CMK (cell line): ENCODE measurements around the gene TCP11L1.
"Not testable (repeated sequence)": the region's sequence is repeated elsewhere in the genome, so short reads cannot be mapped to it uniquely, and the experiment has no call there.

ENCODE experiments used
- DNase-seq: peaks from one replicate; pipeline ENCODE4 v3.0.0-alpha.2; 2010; ENCODE audit warnings: low read depth

Gene TCP11L1

GRCh38 chr11:33033493-33033892 is 5.9 kb upstream of the TCP11L1 start:
- DNase-seq: no peak

DNA sequence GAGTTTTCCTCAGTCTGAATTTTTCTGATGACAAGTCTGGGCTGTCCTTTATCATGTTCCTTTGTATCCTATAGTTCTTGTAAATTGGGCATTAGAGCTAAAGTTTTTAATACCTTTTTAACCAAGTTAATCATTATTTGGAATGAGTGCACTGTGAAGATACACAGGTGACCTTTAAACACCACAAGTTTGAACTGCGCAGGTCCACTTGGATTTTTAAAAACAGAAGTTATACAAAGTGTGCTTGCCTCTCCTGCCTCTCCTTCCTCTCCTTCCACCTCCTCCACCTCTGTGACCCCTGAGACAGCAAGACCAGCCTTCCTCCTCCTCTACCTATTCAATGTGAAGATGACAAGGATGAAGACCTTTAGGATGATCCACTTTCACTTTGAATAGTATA is 4.4 kb upstream of the TCP11L1 start:
- DNase-seq: no peak

DNA sequence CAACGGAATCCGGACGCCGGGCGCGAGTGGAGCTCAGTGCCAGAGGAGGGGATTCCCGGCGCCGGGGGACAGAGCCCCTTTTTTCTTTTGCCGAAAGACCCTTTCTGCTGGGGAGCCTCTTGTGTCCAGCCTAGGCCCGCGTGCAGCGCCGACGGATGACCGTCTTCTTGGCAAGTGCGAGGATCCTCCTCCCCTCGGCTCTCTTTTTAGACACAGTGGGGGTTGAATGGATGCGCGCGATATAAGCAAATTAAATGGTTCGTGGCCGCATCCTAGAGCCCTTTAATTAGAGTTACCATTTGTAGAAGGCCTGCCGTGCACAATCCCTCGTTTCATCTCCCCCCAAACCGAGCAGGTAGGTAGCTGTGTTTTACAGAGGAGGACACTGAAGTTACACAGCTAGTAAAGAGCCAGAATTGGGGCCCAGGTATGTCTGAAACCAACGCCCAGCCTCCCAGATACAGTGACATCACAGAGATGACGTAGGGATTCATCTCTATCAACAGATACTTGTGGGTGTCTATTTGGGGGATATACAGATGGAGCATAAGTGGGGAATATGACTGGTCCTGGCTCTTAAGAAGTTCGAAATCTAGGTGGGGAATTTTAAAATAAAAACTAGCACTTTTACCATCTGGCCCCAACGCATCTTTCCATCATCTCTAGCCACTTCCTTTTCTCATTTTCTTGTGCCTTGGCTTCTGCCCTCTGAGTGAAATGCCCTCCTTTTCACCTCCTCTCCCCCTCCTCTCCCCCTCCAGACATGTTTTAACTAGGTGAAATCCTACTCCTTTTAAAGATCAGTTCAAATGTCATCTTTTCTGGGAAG is 875 bp downstream of the TCP11L1 start:
- DNase-seq: no peak

GRCh38 chr11:33040862-33041453 is 1.6 kb downstream of the TCP11L1 start:
- no peak for DNase-seq

DNA sequence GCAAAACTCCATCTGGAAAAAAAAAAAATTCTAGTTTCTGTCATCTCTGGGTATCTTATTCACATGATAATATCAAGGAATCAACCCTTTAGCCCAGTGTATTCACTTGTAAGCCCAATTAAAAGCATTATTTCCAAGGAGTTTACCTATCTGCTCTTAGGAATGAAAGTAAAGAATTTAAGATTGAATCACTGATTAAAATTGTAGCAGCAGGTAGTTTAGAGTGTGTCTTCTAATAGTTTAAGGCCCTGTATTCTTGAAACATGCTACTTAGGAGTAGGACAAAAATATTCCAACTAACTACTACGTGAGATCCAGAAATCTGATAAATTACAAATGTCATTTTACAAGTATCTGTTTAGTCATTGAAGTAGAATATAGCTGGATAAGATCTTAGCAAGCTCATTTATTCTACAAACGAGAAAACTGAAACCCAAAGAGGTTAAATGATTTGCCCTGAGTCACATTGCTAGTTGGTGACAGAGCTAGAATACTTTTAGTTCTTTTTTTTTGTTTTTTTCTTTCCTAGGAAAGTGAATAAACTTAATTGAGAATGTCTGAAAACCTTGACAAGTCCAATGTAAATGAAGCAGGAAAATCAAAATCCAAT is 4.0 kb downstream of the TCP11L1 start:
- no peak for DNase-seq

GRCh38 chr11:33044285-33044756 is 4.9 kb downstream of the TCP11L1 start:
- DNase-seq: no peak

- no peak for DNase-seq
Measured at GRCh38 chr11:33045551-33046255, 6.3 kb downstream of the TCP11L1 start.

GRCh38 chr11:33048701-33049100 is 9.3 kb downstream of the TCP11L1 start:
- DNase-seq: not testable (repeated sequence)

DNA sequence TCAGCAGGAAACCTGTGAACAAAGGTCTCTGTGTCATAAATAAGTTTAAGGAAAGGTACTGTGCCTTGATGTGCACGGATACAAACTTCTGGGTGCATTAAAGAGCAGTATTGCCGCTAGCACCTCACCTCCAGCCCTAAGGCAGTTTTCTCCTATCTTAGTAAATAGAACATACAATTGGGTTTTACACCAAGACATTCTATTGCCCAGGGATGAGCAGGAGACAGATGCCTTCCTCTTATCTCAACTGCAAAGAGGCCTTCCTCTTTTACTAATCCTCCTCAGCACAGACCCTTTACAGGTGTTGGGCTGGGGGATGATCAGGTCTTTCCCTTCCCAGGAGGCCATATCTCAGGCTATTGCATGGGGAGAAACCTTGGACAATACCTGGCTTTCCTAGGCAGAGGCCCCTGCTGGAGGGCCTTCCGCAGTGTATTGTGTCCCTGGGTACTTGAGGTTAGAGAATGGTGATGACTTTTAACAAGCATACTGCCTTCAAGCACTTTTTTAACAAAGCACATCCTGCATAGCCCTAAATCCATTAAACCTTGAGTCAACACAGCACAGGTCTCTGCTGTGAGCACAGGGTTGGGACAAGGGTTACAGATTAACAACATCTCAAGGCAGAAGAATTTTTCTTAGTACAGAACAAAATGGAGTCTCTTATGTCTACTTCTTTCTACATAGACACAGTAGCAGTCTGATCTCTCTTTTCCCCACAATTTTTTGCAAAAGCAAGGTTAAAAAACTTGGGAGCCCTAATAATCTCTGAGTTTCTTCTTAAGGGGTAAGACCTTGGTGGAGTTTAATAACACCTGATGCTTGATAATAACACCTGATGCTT is 10.4 kb downstream of the TCP11L1 start:
- not testable (repeated sequence) for DNase-seq

DNA sequence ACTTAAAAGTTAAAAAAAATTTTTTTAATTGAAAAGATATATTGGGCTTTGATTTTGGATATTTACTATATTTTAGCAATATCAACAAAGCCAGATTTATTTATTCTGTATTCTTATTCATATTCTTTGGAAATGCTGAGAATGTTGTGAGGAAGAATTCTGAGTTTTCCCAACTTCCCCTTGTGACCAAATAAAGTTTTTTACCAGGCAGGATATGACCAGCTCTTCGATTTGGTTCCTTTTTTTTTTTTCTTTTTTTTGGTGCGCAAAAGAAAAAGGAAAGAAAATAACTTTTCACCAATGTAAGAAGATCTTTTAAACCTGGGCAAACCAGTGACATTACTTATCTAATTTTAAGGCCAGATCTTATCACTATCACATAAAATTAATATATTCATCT is 12.9 kb downstream of the TCP11L1 start:
- no peak for DNase-seq

DNA sequence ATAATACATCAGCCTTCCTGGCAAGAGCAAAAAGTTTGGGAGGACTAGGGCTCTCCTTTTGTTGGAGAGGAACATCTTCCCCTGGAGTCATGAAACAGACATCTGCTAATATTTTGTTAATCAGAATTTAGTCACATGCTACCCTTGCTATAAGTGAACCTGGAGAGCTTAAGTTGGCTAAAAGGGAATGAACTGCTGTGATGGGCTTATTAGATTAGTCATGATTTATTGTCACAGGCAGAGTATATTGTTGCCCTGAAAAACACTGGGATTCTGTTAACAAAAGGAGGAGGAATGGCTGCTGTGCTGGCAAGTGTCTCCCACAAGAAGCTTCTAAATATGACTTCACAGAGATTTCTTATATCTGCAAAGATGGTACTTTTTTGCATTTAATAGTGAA is 16.0 kb downstream of the TCP11L1 start:
- no peak for DNase-seq

- DNase-seq: no peak
Measured at GRCh38 chr11:33057284-33057683, 17.9 kb downstream of the TCP11L1 start.

DNA sequence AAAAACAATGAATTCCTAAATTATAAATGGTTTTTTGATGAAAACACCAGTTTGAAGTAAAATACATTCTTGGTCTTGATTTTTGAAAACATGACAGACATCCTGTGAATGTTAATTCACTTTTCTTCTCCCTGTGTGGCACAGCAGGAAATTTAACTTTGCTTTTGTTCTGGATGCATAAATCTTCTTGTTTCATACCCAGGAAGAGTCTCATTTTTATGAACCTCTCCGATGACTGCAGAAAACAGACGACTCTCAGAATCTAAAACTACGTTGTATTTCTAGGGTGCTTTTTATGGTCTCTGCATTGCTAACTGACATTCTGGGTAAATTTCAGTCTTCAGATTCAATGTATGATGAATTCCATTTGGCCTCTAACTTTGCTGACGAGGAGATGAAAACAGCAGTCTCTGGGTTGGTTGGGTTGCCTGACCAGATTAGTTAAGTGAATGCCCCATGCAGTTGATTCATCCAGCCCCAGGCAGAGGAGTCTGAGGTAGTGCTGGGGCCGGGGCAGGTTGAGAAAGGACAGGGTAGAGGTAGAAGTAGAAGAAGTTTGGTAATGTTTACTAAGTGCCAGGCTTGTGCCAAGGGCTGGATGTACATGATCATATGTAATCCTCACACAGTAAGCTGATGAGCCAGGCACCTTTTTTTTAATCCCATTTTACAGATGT is 20.1 kb downstream of the TCP11L1 start:
- DNase-seq: no peak

- no peak for DNase-seq
Measured at GRCh38 chr11:33060271-33060670, 20.9 kb downstream of the TCP11L1 start.

DNA sequence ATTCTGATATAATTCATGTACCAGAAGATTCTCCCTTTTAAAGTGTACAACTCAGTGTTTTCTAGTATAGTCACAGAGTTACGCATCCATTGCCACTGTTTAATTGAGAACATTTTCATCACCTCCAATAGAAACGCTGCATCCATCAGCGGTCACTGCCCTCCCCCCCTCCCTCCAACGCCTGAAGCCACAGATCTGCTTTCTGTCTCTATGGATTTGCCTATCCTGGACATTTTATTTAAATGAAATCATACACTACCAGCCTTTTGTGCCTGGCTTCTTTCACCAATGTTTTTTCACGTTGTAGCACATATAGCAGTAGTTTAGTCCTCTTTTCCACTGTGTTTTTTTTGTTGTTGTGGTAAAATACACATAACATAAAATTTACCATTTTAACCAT is 22.8 kb downstream of the TCP11L1 start:
- no peak for DNase-seq

DNA sequence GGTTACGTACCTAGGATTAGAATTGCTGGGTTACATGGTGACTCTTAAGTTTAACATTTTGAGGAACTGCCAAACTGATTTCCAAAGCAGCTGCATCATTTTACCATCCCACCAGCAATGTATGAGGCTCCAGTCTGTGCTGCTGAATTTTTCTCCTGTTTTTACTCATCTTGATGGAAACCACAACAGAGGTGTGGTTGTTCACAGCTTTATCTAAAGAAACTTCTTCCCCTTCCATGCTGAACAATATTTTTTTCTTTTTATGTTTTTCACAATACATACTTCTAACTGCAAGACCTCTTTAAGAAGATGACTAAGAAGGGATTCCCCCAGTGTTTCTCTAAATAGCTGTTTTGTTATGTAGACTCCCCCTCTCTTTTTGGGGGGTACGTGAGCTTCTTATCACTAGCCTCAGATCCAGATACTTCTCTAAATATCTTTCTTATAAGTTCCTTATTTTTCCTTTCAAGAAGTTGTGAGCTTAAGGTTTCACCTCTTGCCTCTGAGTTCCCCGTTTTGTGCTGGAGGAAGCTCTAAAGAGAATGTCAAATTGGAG is 24.0 kb downstream of the TCP11L1 start:
- no peak for DNase-seq

- DNase-seq: no peak
Measured at GRCh38 chr11:33064033-33064825, 24.9 kb downstream of the TCP11L1 start.

DNA sequence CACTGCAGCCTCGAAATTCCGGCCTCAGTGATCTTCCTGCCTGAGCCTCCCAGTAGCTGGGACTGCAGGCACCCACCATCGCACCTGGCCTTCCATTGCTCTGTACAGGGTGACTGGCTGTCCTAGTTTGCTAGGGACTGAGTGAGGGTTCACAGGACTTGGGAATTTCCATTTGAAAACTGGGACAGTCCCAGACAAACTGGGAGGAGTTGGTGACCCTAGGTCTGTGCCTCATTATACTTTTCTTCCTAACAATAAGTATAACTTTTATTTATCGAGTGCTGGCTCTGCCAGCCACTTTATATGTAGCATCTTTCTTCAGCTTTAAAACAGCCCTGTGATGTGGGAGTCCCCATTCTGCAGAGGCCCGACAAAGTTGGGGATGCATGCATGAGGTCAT is 25.5 kb downstream of the TCP11L1 start:
- no peak for DNase-seq

DNA sequence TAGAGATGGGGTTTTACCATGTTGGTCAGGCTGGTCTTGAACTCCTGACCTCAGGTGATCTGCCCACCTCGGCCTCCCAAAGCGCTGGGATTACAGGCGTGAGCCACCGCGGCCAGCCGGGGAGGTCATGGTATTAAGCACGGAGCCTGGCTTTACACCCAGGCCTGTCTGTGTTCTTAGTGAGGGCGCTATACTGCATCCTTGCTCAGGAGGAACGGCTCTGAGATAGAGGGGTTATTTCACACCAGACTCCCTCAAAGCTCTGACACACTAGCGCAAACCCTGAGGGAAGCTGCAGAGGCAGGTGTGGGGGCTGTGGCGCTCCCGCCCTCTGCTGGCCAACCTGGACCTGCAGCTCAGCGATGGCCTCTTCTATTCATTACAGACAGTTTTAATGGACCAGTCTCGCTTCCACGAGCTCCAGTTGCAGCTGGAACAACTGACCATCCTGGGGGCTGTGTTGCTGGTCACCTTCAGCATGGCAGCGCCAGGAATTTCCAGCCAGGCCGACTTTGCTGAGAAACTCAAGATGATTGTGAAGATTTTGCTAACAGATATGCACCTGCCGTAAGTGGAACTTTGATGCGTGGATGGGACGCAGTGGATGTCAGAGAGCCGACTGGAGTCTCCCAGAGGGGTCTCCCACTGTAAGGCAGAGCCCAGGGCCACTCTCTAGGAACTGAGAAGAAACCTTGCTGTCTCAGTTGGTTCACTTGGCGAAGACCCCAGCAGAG is 26.2 kb downstream of the TCP11L1 start:
- DNase-seq: peak; percentile 26
